Pancreas (tissue), 10 donors: ENCODE results near the gene LSMEM2. TPM values are rescaled to one million over a fixed set of nuclear protein-coding genes. Genes with fewer than 3 reads are reported as not detected.

Source experiments
- ATAC-seq, 4 donors: fragments of 200-7000 bp; cut with Tn5 transposase; one replicate each; pipeline versions ENCODE4 v1.8.0 to v1.9.1; 2020; ENCODE audit warnings: mild to moderate bottlenecking in 4 of 4, moderate library complexity in 4 of 4
- DNase-seq, 6 donors: peaks; one replicate each; pipeline ENCODE4 v3.0.0-alpha.2; 2020
- FAIRE-seq: peaks from 2 replicates; lab custom pipeline; 2012; peaks lifted over from hg19 to GRCh38; lab: Jason Lieb, UNC
- H3K27ac ChIP-seq, 4 donors: fragments of 200-600 bp; sonication (generic); 1 replicate in 3 of 4; 2 replicates in 1 of 4; pipeline versions ENCODE4 v1.5.0 to v1.8.0; 2020
- H3K27me3 ChIP-seq, 4 donors: fragments of 200-600 bp; one replicate each; pipeline ENCODE4 v1.8.0; 2021
- H3K36me3 ChIP-seq, 3 donors: fragments of 200-600 bp; sonication (generic) in 1 of 3; one replicate each; pipeline versions ENCODE4 v1.5.0 to v1.8.0; 2020 to 2021
- H3K4me1 ChIP-seq, 3 donors: fragments of 200-600 bp; one replicate each; pipeline ENCODE4 v1.8.0; 2021
- H3K4me3 ChIP-seq, 4 donors: fragments of 200-600 bp; sonication (generic) in 2 of 4; one replicate each; pipeline versions ENCODE4 v1.5.0 to v1.8.0; 2020 to 2021
- H3K9me3 ChIP-seq, 4 donors: fragments of 200-600 bp; one replicate each; pipeline ENCODE4 v1.8.0; 2021
- WGBS, 2 donors: extraction: QIAGEN DNeasy Blood & Tissue Kit; methylation state at CpG; one replicate each; pipeline ENCODE4 v1.1.7; 2013; 5-methylcytosine and 5-hydroxymethylcytosine counted together
- intact Hi-C, 3 donors: fragments of 100-400 bp; cut with DNase I; formaldehyde crosslinking; loops; one replicate each; pipeline versions ENCODE4 v1.11.1 to v1.14.2; 2022
- polyA plus RNA-seq, 2 donors: library from polyadenylated mRNA; stranded (reverse); fragments of 200-250 nt; gene quantifications; one replicate each; pipeline ENCODE4 v1.2.3, GENCODE V29; 2013
- total RNA-seq, 6 donors: library from RNA; stranded (reverse); fragmentation: NEBNext Ultra II Directional in 4 of 6; extraction: Animal tissue kit (Norgen Biotek cat#: 25700) in 4 of 6; gene quantifications; one replicate each; pipeline versions ENCODE4 v1.2.1 to v1.2.4, GENCODE V29; 2021 to 2023
- TF ChIP-seq, protein P1 (sequence below), 4 donors: fragments of 200-600 bp; sonication (generic) in 3 of 4; IDR thresholded peaks; one replicate each; pipeline versions ENCODE4 v1.5.0 to v1.8.0; 2021; ENCODE audit warnings: antibody characterized with exemption in 4 of 4
- donor health status: healthy with polysubstance abuse.
- donor health status: DM: no; HTN: no; CAD: no; lungs with moderate emphysema.
- donor health status: DM: no; HTN: no; CAD: no.
- donor health status: control.
- donor health status: control.
- donor health status: Bipolar disorder and iron deficiency.
- donor health status: DM: yes; HTN: yes; CAD: no.
- donor health status: DM: no; HTN: no; CAD: no.
- donor health status: DM: no; HTN: no; CAD: no.
- donor health status: DM: yes; HTN: yes; CAD: no.

LSMEM2 gene
- total and polyA plus RNA-seq, 8 donors: 0.12 to 2.1 (median 0.15) TPM; not detected in 5

GRCh38 chr3:50292159-50293078 is 13.5 kb downstream of the LSMEM2 start, which contains the start of gene IFRD2:
Gene IFRD2, minus strand, starts transcription at chr3:50292429. Its CDS starts 155 bp downstream, at chr3:50292274.
- TF ChIP-seq, protein P1, sequence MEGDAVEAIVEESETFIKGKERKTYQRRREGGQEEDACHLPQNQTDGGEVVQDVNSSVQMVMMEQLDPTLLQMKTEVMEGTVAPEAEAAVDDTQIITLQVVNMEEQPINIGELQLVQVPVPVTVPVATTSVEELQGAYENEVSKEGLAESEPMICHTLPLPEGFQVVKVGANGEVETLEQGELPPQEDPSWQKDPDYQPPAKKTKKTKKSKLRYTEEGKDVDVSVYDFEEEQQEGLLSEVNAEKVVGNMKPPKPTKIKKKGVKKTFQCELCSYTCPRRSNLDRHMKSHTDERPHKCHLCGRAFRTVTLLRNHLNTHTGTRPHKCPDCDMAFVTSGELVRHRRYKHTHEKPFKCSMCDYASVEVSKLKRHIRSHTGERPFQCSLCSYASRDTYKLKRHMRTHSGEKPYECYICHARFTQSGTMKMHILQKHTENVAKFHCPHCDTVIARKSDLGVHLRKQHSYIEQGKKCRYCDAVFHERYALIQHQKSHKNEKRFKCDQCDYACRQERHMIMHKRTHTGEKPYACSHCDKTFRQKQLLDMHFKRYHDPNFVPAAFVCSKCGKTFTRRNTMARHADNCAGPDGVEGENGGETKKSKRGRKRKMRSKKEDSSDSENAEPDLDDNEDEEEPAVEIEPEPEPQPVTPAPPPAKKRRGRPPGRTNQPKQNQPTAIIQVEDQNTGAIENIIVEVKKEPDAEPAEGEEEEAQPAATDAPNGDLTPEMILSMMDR (IDR thresholded peaks at IDR 0.05): no peak

DNA sequence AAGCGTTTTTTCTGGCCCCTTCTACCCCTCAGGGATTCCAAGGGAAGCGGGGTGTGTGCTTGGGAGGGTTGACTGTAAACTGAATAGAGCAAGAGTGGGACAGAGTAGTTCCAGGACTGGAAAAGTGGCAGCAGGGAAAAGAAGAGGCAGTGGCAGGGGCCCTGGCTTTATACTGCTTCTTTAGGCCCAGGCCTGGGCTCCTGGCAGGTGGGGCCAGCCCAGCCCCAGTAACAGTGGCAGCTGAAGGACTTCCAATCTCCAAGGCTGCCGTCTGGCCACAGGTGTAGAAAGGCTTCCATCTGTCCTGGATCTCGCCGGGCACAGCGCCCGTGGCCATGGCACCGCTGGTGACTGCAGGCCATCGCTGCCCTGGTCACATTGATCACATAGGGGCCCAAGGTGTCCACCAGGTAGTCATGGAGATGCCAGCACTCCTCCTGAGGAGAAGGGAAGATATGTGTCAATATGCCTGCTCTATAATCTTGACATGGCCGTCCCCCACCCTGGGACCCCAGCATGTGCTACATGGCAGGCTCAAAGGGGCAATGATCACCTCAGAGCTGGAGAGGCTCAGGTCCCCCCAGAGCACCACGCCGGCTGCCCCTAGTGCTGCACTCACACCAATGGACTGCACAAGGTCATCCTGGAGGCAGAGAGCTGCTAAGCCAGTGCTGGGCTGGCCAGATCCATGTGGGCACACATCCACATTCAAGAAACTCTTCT is 14.4 kb downstream of the LSMEM2 start:
- Histone ChIP-seq H3K27me3 (no peaks in the 10 kb centered on the region), H3K27ac (peak overlapping the region; percentile 69 to 98 (median 96)), H3K4me3 (peak overlapping the region in 2 of 4 donors; percentile 95 to 99), H3K9me3 (no peaks in the 10 kb centered on the region), H3K4me1 (peaks cover 10 to 14% (median 11%) of the 10 kb centered on the region in 3 donors), H3K36me3 (peaks cover 0 to 19% (median 8%) of the 10 kb centered on the region in 3 donors)
- intact Hi-C loops: no loop called here
- ATAC-seq (peak in 1 of 4 donors; percentile 8), DNase-seq (peak in 5 of 6 donors; percentile 56 to 85 (median 62)), FAIRE-seq (no peak)
- WGBS, 2 donors: 32 to 43% methylated on average over 12 of the region's 12 CpGs
- TF ChIP-seq, protein P1 (IDR thresholded peaks at IDR 0.05): no peak

More at GRCh38 chr3:50292159-50293078, 13.5 kb downstream of the LSMEM2 start, which contains the start of gene IFRD2:
- Histone ChIP-seq H3K4me1 (peaks cover 9 to 13% (median 10%) of the 10 kb centered on the region in 3 donors), H3K27me3 (no peaks in the 10 kb centered on the region), H3K36me3 (peaks cover 0 to 26% (median 17%) of the 10 kb centered on the region in 3 donors), H3K9me3 (no peaks in the 10 kb centered on the region), H3K27ac (peak within 1 kb of the TSS; percentile 95 to 98 (median 96)), H3K4me3 (peak within 1 kb of the TSS; percentile 78 to 99 (median 96))
- ATAC-seq (peak; percentile 89 to 94 (median 90)), FAIRE-seq (peak; percentile 96), DNase-seq (peak; percentile 95 to 99 (median 98))
- WGBS, 2 donors: 0 to 1% methylated on average over 56 to 67 of the region's 67 CpGs
- intact Hi-C loops: no loop called here

GRCh38 chr3:50294089-50294488 is 15.2 kb downstream of the LSMEM2 start:
- FAIRE-seq (no peak), ATAC-seq (no peak), DNase-seq (no peak)
- H3K9me3 ChIP-seq: no peaks in the 10 kb centered on the region
- WGBS, 2 donors: 87 to 93% methylated on average over 4 of the region's 4 CpGs
- no peak overlapping the region for H3K4me3 ChIP-seq
- peaks cover 14 to 16% (median 16%) of the 10 kb centered on the region in 3 donors for H3K4me1 ChIP-seq
- TF ChIP-seq, protein P1 (IDR thresholded peaks at IDR 0.05): no peak
- intact Hi-C loops: no loop called here
- no peaks in the 10 kb centered on the region for H3K27me3 ChIP-seq
- peaks cover 0 to 10% (median 7%) of the 10 kb centered on the region in 3 donors for H3K36me3 ChIP-seq
- no peak overlapping the region for H3K27ac ChIP-seq

GRCh38 chr3:50294492-50295403 is 15.9 kb downstream of the LSMEM2 start:
- peaks cover 14 to 18% (median 16%) of the 10 kb centered on the region in 3 donors for H3K4me1 ChIP-seq
- DNase-seq (peak in 2 of 6 donors; percentile 27 to 75), ATAC-seq (no peak), FAIRE-seq (no peak)
- 91 to 93% methylated on average over 21 to 22 of the region's 22 CpGs for WGBS, 2 donors
- TF ChIP-seq, protein P1 (IDR thresholded peaks at IDR 0.05): no peak
- intact Hi-C loops: no loop called here
- H3K9me3 ChIP-seq: no peaks in the 10 kb centered on the region
- peaks cover 0 to 4% (median 4%) of the 10 kb centered on the region in 3 donors for H3K36me3 ChIP-seq
- H3K27me3 ChIP-seq: no peaks in the 10 kb centered on the region
- H3K4me3 ChIP-seq: no peak overlapping the region
- no peak overlapping the region for H3K27ac ChIP-seq
